GM12878 (cell line): ENCODE measurements around the gene SIGMAR1. TPM values are rescaled to one million over a fixed set of nuclear protein-coding genes. Genes with fewer than 3 reads are reported as not detected.

ENCODE experiments used
- BHLHE40 ChIP-seq, 2 experiments: fragments of 450-650 bp in 1 of 2; IDR thresholded peaks; 2 replicates each; pipeline ENCODE4 v1.6.1; 2011 to 2017; ENCODE audit warnings: low read depth in 2 of 2, borderline replicate concordance in 1 of 2, improper control_type of control experiment in 1 of 2, low read length in 1 of 2, mild to moderate bottlenecking in 1 of 2
- BRCA1 ChIP-seq: IDR thresholded peaks from 2 replicates; pipeline ENCODE4 v1.6.1; 2011; ENCODE audit warnings: low read depth, low read length, improper control_type of control experiment
- CBX3 ChIP-seq: fragments of 200-600 bp; sonication (generic); IDR thresholded peaks from 2 replicates; pipeline ENCODE4 v1.6.1; 2016; ENCODE audit warnings: low read depth, borderline replicate concordance
- DPF2 ChIP-seq: fragments of 450-650 bp; IDR thresholded peaks from 2 replicates; pipeline ENCODE4 v1.6.1; 2017; ENCODE audit warnings: mild to moderate bottlenecking
- EED ChIP-seq: sonication (generic); IDR thresholded peaks from 2 replicates; pipeline ENCODE4 v1.6.1; 2016; ENCODE audit warnings: antibody characterized with exemption, low read depth
- ETV6 ChIP-seq, 2 experiments: fragments of 450-650 bp in 1 of 2; IDR thresholded peaks in 1 of 2; conservative IDR thresholded peaks in 1 of 2; 2 replicates each; pipeline ENCODE4 v1.6.1; 2014; ENCODE audit warnings: antibody characterized with exemption in 1 of 2, borderline replicate concordance in 1 of 2, low read depth in 1 of 2, mild to moderate bottlenecking in 1 of 2, moderate library complexity in 1 of 2
- IKZF1 ChIP-seq: fragments of 450-650 bp; conservative IDR thresholded peaks from 2 replicates; pipeline ENCODE4 v1.6.1; 2017; ENCODE audit warnings: antibody characterized with exemption, mild to moderate bottlenecking
- KLF5 ChIP-seq: fragments of 450-650 bp; IDR thresholded peaks from 2 replicates; pipeline ENCODE4 v1.6.1; 2014; ENCODE audit warnings: mild to moderate bottlenecking; ENCODE audit not compliant: partially characterized antibody
- MYC ChIP-seq: IDR thresholded peaks from 2 replicates; pipeline ENCODE4 v1.6.1; 2011; ENCODE audit warnings: mild to moderate bottlenecking, low read length, moderate library complexity, inconsistent platforms; ENCODE audit not compliant: insufficient read depth, insufficient replicate concordance, insufficient read length, severe bottlenecking
- NFYA ChIP-seq: IDR thresholded peaks from 2 replicates; pipeline ENCODE4 v1.6.1; 2011; ENCODE audit warnings: low read depth, mild to moderate bottlenecking, low read length, improper control_type of control experiment, borderline replicate concordance
- POLR2A ChIP-seq: IDR thresholded peaks from 2 replicates; pipeline ENCODE4 v1.6.1; 2011; ENCODE audit warnings: low read depth, mild to moderate bottlenecking, low read length
- POU2F2 ChIP-seq: IDR thresholded peaks from 3 replicates; pipeline ENCODE4 v1.6.1; 2011; ENCODE audit warnings: low read depth, mild to moderate bottlenecking, low read length, borderline replicate concordance
- SREBF1 ChIP-seq: IDR thresholded peaks from 2 replicates; pipeline ENCODE4 v1.6.1; 2012; ENCODE audit warnings: mild to moderate bottlenecking, low read length
- SREBF2 ChIP-seq: IDR thresholded peaks from 2 replicates; pipeline ENCODE4 v1.6.1; 2012; ENCODE audit warnings: mild to moderate bottlenecking, low read length
- SUZ12 ChIP-seq: fragments of 200-600 bp; sonication (generic); IDR thresholded peaks from one replicate; pipeline ENCODE4 v1.6.1; 2018; ENCODE audit warnings: antibody characterized with exemption, mild to moderate bottlenecking; ENCODE audit not compliant: unreplicated experiment
- YBX1 ChIP-seq: fragments of 450-650 bp; IDR thresholded peaks from 2 replicates; pipeline ENCODE4 v1.6.1; 2016; ENCODE audit warnings: antibody characterized with exemption
- ZBED1 ChIP-seq: IDR thresholded peaks from 2 replicates; pipeline ENCODE4 v1.6.1; 2016; ENCODE audit warnings: borderline replicate concordance
- polyA plus RNA-seq, 11 experiments: library from polyadenylated mRNA; depleted of rRNA in 4 of 11; unstranded in 6 of 11; stranded (reverse) in 5 of 11; fragments of >200 nt; fragmentation: Nextera tagmentation in 4 of 11; fragmentation: Illumina TruSeq in 1 of 11; extraction: Ambion mirVana in 4 of 11; extraction: Trizol in 1 of 11; gene quantifications; 1 replicate in 1 of 11; 2 replicates in 10 of 11; pipeline versions ENCODE4 v1.2.1 to v1.2.3, GENCODE V29; 2011 to 2016; ENCODE audit warnings: inconsistent platforms in 2 of 11, missing spikeins in 2 of 11, low read depth in 1 of 11
- total RNA-seq, 4 experiments: library from RNA; depleted of rRNA in 3 of 4; stranded (reverse); fragments of >200 nt in 3 of 4; fragmentation: Illumina TruSeq in 1 of 4; extraction: Trizol in 1 of 4; gene quantifications; 2 replicates each; pipeline versions ENCODE4 v1.2.1 to v1.2.3, GENCODE V29; 2013 to 2021
- TF ChIP-seq, protein P1 (sequence below): fragments of 450-650 bp; conservative IDR thresholded peaks from 2 replicates; pipeline ENCODE4 v1.6.1; 2017; ENCODE audit warnings: mild to moderate bottlenecking, moderate library complexity
- TF ChIP-seq, protein P2 (sequence below): IDR thresholded peaks from 2 replicates; pipeline ENCODE4 v1.6.1; 2011; ENCODE audit warnings: borderline replicate concordance, low read depth, mild to moderate bottlenecking, moderate library complexity, low read length; ENCODE audit not compliant: insufficient read depth, poor library complexity, severe bottlenecking
- TF ChIP-seq, protein P3 (sequence below): IDR thresholded peaks from 2 replicates; pipeline ENCODE4 v1.6.1; 2012; ENCODE audit warnings: low read depth, low read length, improper control_type of control experiment
- TF ChIP-seq, protein P4 (sequence below): fragments of 450-650 bp; IDR thresholded peaks from 2 replicates; pipeline ENCODE4 v1.6.1; 2017; ENCODE audit warnings: borderline replicate concordance
- TF ChIP-seq, protein P5 (sequence below): fragments of 450-650 bp; IDR thresholded peaks from 2 replicates; pipeline ENCODE4 v1.6.1; 2016; ENCODE audit warnings: mild to moderate bottlenecking

The SIGMAR1 gene
- total and polyA plus RNA-seq, 10 of the 15 experiments (the other 5 are each of a cell fraction or from before 2014, with no cell fraction given): 7.1 to 133 (median 69.5) TPM

DNA sequence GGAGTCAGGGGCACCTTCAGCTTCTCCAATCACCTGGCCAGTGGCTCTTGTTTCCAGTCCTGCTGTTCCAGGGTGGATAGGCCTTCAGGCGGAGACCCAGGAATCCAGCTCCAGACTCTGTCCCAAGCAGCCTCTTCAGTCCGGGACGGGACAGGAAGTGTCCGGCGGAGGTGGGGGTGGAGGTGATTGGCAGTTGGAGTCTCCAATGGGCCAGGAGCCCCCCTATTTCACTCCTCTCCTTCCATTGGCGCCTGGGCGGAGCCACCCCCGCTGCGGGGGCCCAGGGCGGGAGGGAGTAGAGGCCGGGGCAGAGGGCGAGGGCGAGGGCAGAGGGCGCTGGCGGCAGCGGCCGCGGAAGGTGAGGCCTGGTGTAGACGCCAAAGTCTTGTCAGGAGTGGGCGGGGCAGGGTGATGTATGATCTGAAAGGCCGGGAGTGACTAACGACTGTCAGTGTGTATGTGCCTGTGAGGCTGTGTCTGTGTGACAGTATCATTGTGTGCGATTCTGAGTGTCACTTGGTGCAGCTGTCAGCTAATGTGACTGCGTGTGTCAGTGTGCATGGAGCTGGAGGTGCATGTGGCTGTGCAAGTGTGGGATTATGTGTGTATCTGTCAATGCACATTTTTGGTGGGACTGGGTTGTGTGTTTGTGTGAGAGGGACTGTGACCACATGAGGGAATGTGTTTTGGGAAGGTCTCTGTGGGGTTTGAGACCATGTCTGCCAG is 14.5 kb upstream of the SIGMAR1 start, which contains the start of gene IL11RA (continued):
- TF ChIP-seq, protein P1, sequence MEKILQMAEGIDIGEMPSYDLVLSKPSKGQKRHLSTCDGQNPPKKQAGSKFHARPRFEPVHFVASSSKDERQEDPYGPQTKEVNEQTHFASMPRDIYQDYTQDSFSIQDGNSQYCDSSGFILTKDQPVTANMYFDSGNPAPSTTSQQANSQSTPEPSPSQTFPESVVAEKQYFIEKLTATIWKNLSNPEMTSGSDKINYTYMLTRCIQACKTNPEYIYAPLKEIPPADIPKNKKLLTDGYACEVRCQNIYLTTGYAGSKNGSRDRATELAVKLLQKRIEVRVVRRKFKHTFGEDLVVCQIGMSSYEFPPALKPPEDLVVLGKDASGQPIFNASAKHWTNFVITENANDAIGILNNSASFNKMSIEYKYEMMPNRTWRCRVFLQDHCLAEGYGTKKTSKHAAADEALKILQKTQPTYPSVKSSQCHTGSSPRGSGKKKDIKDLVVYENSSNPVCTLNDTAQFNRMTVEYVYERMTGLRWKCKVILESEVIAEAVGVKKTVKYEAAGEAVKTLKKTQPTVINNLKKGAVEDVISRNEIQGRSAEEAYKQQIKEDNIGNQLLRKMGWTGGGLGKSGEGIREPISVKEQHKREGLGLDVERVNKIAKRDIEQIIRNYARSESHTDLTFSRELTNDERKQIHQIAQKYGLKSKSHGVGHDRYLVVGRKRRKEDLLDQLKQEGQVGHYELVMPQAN: 0 out of 2 replicates have a peak, but pooled peaks have one; percentile 18
- TF ChIP-seq DPF2 (0 out of 2 replicates have a peak, but pooled peaks have one; percentile 16), SREBF1 (no peak), SREBF2 (no peak), POLR2A (peak; percentile 51; the same call in 1 of the 2 replicates), SUZ12 (no peak), IKZF1 (0 out of 2 replicates have a peak, but pooled peaks have one; percentile 9), CBX3 (no peak), YBX1 (no peak), KLF5 (no peak), BHLHE40 (IDR thresholded peaks at IDR 0.05; ENCODE audit: borderline replicate concordance in 1 of 2, low read depth in 2 of 2, low read length in 1 of 2) (no peak), ETV6 (conservative IDR thresholded peaks at IDR 0.05 in 1 of 2, IDR thresholded peaks at IDR 0.05 in 1 of 2; ENCODE audit: borderline replicate concordance in 1 of 2, low read depth in 1 of 2) (no peak), MYC (no peak), ZBED1 (no peak), NFYA (no peak), BRCA1 (no peak), POU2F2 (no peak), EED (no peak)
- TF ChIP-seq, protein P2, sequence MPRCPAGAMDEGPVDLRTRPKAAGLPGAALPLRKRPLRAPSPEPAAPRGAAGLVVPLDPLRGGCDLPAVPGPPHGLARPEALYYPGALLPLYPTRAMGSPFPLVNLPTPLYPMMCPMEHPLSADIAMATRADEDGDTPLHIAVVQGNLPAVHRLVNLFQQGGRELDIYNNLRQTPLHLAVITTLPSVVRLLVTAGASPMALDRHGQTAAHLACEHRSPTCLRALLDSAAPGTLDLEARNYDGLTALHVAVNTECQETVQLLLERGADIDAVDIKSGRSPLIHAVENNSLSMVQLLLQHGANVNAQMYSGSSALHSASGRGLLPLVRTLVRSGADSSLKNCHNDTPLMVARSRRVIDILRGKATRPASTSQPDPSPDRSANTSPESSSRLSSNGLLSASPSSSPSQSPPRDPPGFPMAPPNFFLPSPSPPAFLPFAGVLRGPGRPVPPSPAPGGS: peak; percentile 99
- TF ChIP-seq, protein P3, sequence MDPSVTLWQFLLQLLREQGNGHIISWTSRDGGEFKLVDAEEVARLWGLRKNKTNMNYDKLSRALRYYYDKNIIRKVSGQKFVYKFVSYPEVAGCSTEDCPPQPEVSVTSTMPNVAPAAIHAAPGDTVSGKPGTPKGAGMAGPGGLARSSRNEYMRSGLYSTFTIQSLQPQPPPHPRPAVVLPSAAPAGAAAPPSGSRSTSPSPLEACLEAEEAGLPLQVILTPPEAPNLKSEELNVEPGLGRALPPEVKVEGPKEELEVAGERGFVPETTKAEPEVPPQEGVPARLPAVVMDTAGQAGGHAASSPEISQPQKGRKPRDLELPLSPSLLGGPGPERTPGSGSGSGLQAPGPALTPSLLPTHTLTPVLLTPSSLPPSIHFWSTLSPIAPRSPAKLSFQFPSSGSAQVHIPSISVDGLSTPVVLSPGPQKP: no peak
- TF ChIP-seq, protein P4, sequence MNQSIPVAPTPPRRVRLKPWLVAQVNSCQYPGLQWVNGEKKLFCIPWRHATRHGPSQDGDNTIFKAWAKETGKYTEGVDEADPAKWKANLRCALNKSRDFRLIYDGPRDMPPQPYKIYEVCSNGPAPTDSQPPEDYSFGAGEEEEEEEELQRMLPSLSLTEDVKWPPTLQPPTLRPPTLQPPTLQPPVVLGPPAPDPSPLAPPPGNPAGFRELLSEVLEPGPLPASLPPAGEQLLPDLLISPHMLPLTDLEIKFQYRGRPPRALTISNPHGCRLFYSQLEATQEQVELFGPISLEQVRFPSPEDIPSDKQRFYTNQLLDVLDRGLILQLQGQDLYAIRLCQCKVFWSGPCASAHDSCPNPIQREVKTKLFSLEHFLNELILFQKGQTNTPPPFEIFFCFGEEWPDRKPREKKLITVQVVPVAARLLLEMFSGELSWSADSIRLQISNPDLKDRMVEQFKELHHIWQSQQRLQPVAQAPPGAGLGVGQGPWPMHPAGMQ: no peak
- TF ChIP-seq, protein P5, sequence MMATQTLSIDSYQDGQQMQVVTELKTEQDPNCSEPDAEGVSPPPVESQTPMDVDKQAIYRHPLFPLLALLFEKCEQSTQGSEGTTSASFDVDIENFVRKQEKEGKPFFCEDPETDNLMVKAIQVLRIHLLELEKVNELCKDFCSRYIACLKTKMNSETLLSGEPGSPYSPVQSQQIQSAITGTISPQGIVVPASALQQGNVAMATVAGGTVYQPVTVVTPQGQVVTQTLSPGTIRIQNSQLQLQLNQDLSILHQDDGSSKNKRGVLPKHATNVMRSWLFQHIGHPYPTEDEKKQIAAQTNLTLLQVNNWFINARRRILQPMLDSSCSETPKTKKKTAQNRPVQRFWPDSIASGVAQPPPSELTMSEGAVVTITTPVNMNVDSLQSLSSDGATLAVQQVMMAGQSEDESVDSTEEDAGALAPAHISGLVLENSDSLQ: peak; percentile 95
